HL-60 (cell line): Measurements from ENCODE around the gene HCRTR1.

Source experiments
- DNase-seq, 2 experiments: peaks; one replicate each; pipeline ENCODE4 v3.0.0-alpha.2; 2010 to 2020; ENCODE audit warnings: low read depth in 1 of 2, low spot score in 1 of 2
- H3K27ac ChIP-seq: fragments of 250-450 bp; sonication (Bioruptor Pico); replicated peaks from 2 replicates; pipeline ENCODE4 v1.5.1; 2020; ENCODE audit warnings: mild to moderate bottlenecking, moderate library complexity
- H3K27me3 ChIP-seq: fragments of 250-450 bp; sonication (Bioruptor Pico); 2 replicates; pipeline ENCODE4 v1.5.1; 2021; ENCODE audit warnings: mild to moderate bottlenecking, moderate library complexity; ENCODE audit not compliant: insufficient read depth, poor library complexity, severe bottlenecking
- H3K4me3 ChIP-seq: replicated peaks from 2 replicates; pipeline ENCODE4 v1.5.1; 2011; ENCODE audit warnings: mild to moderate bottlenecking, control low read depth, low read length; ENCODE audit not compliant: insufficient read depth
- CTCF ChIP-seq: IDR thresholded peaks from one replicate; pipeline ENCODE4 v1.5.1; 2011; ENCODE audit warnings: low read length, control low read depth, inconsistent platforms; ENCODE audit not compliant: insufficient read depth
- GABPA ChIP-seq: IDR thresholded peaks from 2 replicates; pipeline ENCODE4 v1.6.1; 2012; ENCODE audit warnings: low read depth
- POLR2AphosphoS5 ChIP-seq: IDR thresholded peaks from 2 replicates; pipeline ENCODE4 v1.6.1; 2012; ENCODE audit warnings: low read depth
- REST ChIP-seq: IDR thresholded peaks from 2 replicates; pipeline ENCODE4 v1.6.1; 2012; ENCODE audit warnings: low read depth; ENCODE audit not compliant: insufficient replicate concordance
- SPI1 ChIP-seq: IDR thresholded peaks from 2 replicates; pipeline ENCODE4 v1.6.1; 2012; ENCODE audit warnings: low read depth, mild to moderate bottlenecking, borderline replicate concordance

HCRTR1 gene

GRCh38 chr1:31668303-31668883, 50.9 kb downstream of the HCRTR1 start:
- Histone ChIP-seq H3K4me3 (no peak overlapping the region), H3K27me3 (peaks cover 15% of the 10 kb centered on the region), H3K27ac (no peak overlapping the region)
- TF ChIP-seq REST (no peak), POLR2AphosphoS5 (no peak), CTCF (no peak), GABPA (no peak), SPI1 (no peak)
- no peak for DNase-seq

- DNase-seq = no peak
- Histone ChIP-seq H3K27me3 (peaks cover 15% of the 10 kb centered on the region), H3K27ac (no peak overlapping the region), H3K4me3 (no peak overlapping the region)
- TF ChIP-seq REST (no peak), SPI1 (no peak), CTCF (no peak), POLR2AphosphoS5 (no peak)
These were observed 51.9 kb downstream of the HCRTR1 start for GRCh38 chr1:31669433-31669785.

- H3K4me3 ChIP-seq = no peak overlapping the region
- peaks cover 15% of the 10 kb centered on the region for H3K27me3 ChIP-seq
- DNase-seq = peak in 1 of 2 experiments; percentile 32
- TF ChIP-seq REST (no peak), POLR2AphosphoS5 (no peak), CTCF (no peak), SPI1 (no peak), GABPA (no peak)
- H3K27ac ChIP-seq = no peak overlapping the region
These were observed 52.5 kb downstream of the HCRTR1 start for GRCh38 chr1:31669786-31670592.
